ENCODE data around the gene KLHL17.
"Not testable (repeated sequence)": the region's sequence is repeated elsewhere in the genome, so short reads cannot be mapped to it uniquely, and the experiment has no call there.

Gene KLHL17

GRCh38 chr1:945688-946556 is 14.5 kb upstream of the KLHL17 start:
- Histone ChIP-seq H2AFZ (no peak overlapping the region), H3K4me1 (no peaks in the 10 kb centered on the region), H3K9me3 (ENCODE audit: control insufficient read depth, low read length) (no peaks in the 10 kb centered on the region), H3K9ac (no peak overlapping the region), H3K27me3 (ENCODE audit: control insufficient read depth, insufficient read depth, low read length) (no peaks in the 10 kb centered on the region), H3K79me2 (no peaks in the 10 kb centered on the region), H3K4me2 (ENCODE audit: low read length) (no peak overlapping the region), H3K4me3 (ENCODE audit: low read depth, low read length) (no peak overlapping the region), H3K36me3 (ENCODE audit: control insufficient read depth, insufficient read depth, low read length) (no peaks in the 10 kb centered on the region), H3K27ac (no peak overlapping the region)
- no peak for TF ChIP-seq CTCF (IDR thresholded peaks at IDR 0.05)

GRCh38 chr1:946811-947210 is 13.6 kb upstream of the KLHL17 start:
- not testable (repeated sequence) for H3K4me3 ChIP-seq (ENCODE audit: low read depth, low read length); H3K9me3 ChIP-seq (ENCODE audit: control insufficient read depth, low read length); H2AFZ ChIP-seq; H3K9ac ChIP-seq; H3K4me2 ChIP-seq (ENCODE audit: low read length); H3K79me2 ChIP-seq; H3K36me3 ChIP-seq (ENCODE audit: control insufficient read depth, insufficient read depth, low read length); H3K27ac ChIP-seq; H3K27me3 ChIP-seq (ENCODE audit: control insufficient read depth, insufficient read depth, low read length); H3K4me1 ChIP-seq

- Histone ChIP-seq H3K9me3 (ENCODE audit: control insufficient read depth, low read length) (no peaks in the 10 kb centered on the region), H3K9ac (no peak overlapping the region), H3K4me2 (ENCODE audit: low read length) (no peak overlapping the region), H3K27ac (no peak overlapping the region), H3K4me3 (ENCODE audit: low read depth, low read length) (no peak overlapping the region), H2AFZ (no peak overlapping the region), H3K79me2 (no peaks in the 10 kb centered on the region), H3K36me3 (ENCODE audit: control insufficient read depth, insufficient read depth, low read length) (no peaks in the 10 kb centered on the region), H3K27me3 (ENCODE audit: control insufficient read depth, insufficient read depth, low read length) (no peaks in the 10 kb centered on the region), H3K4me1 (no peaks in the 10 kb centered on the region)
- no peak for TF ChIP-seq CTCF (IDR thresholded peaks at IDR 0.05)
These were observed 12.4 kb upstream of the KLHL17 start for GRCh38 chr1:947958-948357.

GRCh38 chr1:950268-950667 is 10.1 kb upstream of the KLHL17 start:
- no peak overlapping the region for H3K4me3 ChIP-seq (ENCODE audit: low read depth, low read length)
- no peak overlapping the region for H3K27ac ChIP-seq
- no peaks in the 10 kb centered on the region for H3K36me3 ChIP-seq (ENCODE audit: control insufficient read depth, insufficient read depth, low read length)
- no peak overlapping the region for H2AFZ ChIP-seq
- no peaks in the 10 kb centered on the region for H3K4me1 ChIP-seq
- H3K79me2 ChIP-seq: no peaks in the 10 kb centered on the region
- TF ChIP-seq CTCF (IDR thresholded peaks at IDR 0.05): no peak
- H3K9me3 ChIP-seq (ENCODE audit: control insufficient read depth, low read length): no peaks in the 10 kb centered on the region
- no peak overlapping the region for H3K9ac ChIP-seq
- H3K27me3 ChIP-seq (ENCODE audit: control insufficient read depth, insufficient read depth, low read length): no peaks in the 10 kb centered on the region
- H3K4me2 ChIP-seq (ENCODE audit: low read length): no peak overlapping the region

GRCh38 chr1:950881-951280 is 9.5 kb upstream of the KLHL17 start:
- Histone ChIP-seq H3K27me3 (ENCODE audit: control insufficient read depth, insufficient read depth, low read length) (no peaks in the 10 kb centered on the region), H3K4me3 (ENCODE audit: low read depth, low read length) (no peak overlapping the region), H3K9ac (no peak overlapping the region), H3K27ac (no peak overlapping the region), H2AFZ (no peak overlapping the region), H3K9me3 (ENCODE audit: control insufficient read depth, low read length) (no peaks in the 10 kb centered on the region), H3K4me1 (no peaks in the 10 kb centered on the region), H3K36me3 (ENCODE audit: control insufficient read depth, insufficient read depth, low read length) (no peaks in the 10 kb centered on the region), H3K4me2 (ENCODE audit: low read length) (no peak overlapping the region), H3K79me2 (no peaks in the 10 kb centered on the region)
- no peak for TF ChIP-seq CTCF (IDR thresholded peaks at IDR 0.05)

All from parathyroid adenoma (tissue), 2 donors.